ENCODE results near the gene MASTL.

The MASTL gene

GRCh38 chr10:27225642-27226257 lies 70.6 kb downstream of the MASTL start:
- no peak for DNase-seq

GRCh38 chr10:27230022-27230421 lies 74.9 kb downstream of the MASTL start:
- no peak for DNase-seq

- DNase-seq = no peak
Observed at GRCh38 chr10:27235706-27236105, 80.6 kb downstream of the MASTL start.

Data from NCI-H524 treated with DMSO at 0.1 percent for 48 hours (cell line).